ENCODE data around the gene SERPINA4. TPM values are rescaled to one million over a fixed set of nuclear protein-coding genes. Genes with fewer than 3 reads are reported as not detected.

SERPINA4 gene
- total RNA-seq, 1 experiment from 2014 or later: not detected

DNA sequence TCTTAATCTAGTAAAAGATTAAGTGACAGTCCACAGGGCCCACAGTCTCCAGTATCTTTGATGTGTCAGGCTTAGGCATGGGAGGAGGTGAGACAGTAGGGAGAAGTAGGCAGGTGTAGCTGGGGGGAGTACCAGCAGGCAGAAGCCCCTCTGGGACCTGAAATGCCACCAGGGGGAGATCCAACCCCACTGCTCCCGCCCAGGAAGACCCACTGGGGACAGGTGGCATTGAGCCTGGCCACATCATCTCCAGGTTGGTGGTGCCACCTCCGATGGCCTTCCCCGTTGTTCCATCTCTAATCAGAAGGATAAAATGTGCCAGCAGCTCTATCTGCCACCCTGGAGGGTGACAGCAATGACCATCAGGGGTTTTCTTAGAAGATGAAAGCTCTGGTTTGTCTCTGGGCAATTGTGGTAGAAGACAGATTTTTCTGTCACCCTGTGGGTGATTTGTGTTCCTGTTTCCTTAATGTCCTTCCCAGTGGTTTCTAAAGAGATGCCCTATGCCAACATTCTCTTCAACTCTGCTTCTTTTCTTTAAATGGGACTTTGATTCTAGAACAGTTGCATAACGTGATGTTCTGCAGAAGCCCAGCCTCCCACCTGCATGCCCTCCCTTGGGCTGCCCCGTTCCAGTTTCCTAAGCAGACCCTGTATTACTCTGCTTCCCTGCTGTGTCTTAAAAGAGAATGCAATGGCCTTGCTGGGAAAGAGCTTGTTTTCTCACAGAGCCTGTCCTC lies 39.7 kb upstream of the SERPINA4 start:
- Histone ChIP-seq H4K5ac (ENCODE audit: insufficient read length, low read depth, low read length) (no peak overlapping the region), H3K14ac (ENCODE audit: insufficient read depth, low read length) (no peak overlapping the region), H3K4ac (ENCODE audit: low read depth, low read length) (no peak overlapping the region), H2BK20ac (ENCODE audit: low read depth, low read length, poor library complexity, severe bottlenecking) (no peak overlapping the region), H2BK120ac (ENCODE audit: low read depth, low read length, poor library complexity, severe bottlenecking) (no peak overlapping the region), H3K9me3 (ENCODE audit: control insufficient read depth, low read depth, low read length) (no peaks in the 10 kb centered on the region), H3K9ac (ENCODE audit: extremely low read depth, insufficient read length, low read length) (no peak overlapping the region), H3K27ac (ENCODE audit: insufficient read length, low read depth, low read length) (no peak overlapping the region), H3K4me2 (ENCODE audit: insufficient read depth, insufficient read length, low read length) (no peak overlapping the region), H3K79me2 (ENCODE audit: insufficient read depth, low read length) (no peaks in the 10 kb centered on the region), H2BK12ac (ENCODE audit: insufficient read length, low read depth, low read length) (no peak overlapping the region), H2BK15ac (ENCODE audit: low read depth, low read length) (no peak overlapping the region), H3K23ac (ENCODE audit: insufficient read length, low read depth, low read length) (no peak overlapping the region), H3K4me1 (ENCODE audit: insufficient read depth, low read length) (peaks cover 8% of the 10 kb centered on the region; the same call in 1 of the 2 replicates), H3K56ac (ENCODE audit: insufficient read length, low read depth, low read length) (no peak overlapping the region), H3K18ac (ENCODE audit: insufficient read length, low read depth, low read length) (no peak overlapping the region), H3K79me1 (ENCODE audit: insufficient read depth, low read depth, low read length, poor library complexity, severe bottlenecking) (no peaks in the 10 kb centered on the region), H3K27me3 (ENCODE audit: insufficient read depth, low read length) (no peaks in the 10 kb centered on the region), H3K23me2 (ENCODE audit: insufficient read length, low read depth, low read length, poor library complexity, severe bottlenecking) (no peaks in the 10 kb centered on the region), H4K8ac (replicated peaks; ENCODE audit: insufficient read length, low read depth, low read length) (no peak overlapping the region), H2AFZ (ENCODE audit: low read length) (no peak overlapping the region), H3T11ph (ENCODE audit: low read length) (no peak overlapping the region), H2BK5ac (ENCODE audit: insufficient read length, low read length) (no peak overlapping the region), H4K20me1 (ENCODE audit: control insufficient read depth, insufficient read depth, insufficient read length) (no peaks in the 10 kb centered on the region), H4K91ac (ENCODE audit: insufficient read length, low read depth, low read length) (no peak overlapping the region), H2AK5ac (ENCODE audit: insufficient read length, low read length) (no peak overlapping the region)
- DNase-seq: no peak
- peaks cover 9 to 11% of the 10 kb centered on the region in 2 experiments for H3K9me3 Mint-ChIP-seq
- no CpG with 5 or more reads among the region's 5 CpGs for WGBS (ENCODE audit: extremely low coverage, insufficient read length, low lambda C conversion rate)
- H3K27me3 Mint-ChIP-seq (ENCODE audit: low read depth): peaks cover 11% of the 10 kb centered on the region
- peaks cover 0 to 15% (median 2%) of the 10 kb centered on the region in 3 experiments; a peak in 3 of 7 replicates for H3K36me3 Mint-ChIP-seq (ENCODE audit: insufficient read depth in 1 of 3, low read depth in 3 of 3)
- peaks cover 14 to 21% of the 10 kb centered on the region in 2 experiments for H3K4me1 Mint-ChIP-seq
- TF ChIP-seq, protein P1, sequence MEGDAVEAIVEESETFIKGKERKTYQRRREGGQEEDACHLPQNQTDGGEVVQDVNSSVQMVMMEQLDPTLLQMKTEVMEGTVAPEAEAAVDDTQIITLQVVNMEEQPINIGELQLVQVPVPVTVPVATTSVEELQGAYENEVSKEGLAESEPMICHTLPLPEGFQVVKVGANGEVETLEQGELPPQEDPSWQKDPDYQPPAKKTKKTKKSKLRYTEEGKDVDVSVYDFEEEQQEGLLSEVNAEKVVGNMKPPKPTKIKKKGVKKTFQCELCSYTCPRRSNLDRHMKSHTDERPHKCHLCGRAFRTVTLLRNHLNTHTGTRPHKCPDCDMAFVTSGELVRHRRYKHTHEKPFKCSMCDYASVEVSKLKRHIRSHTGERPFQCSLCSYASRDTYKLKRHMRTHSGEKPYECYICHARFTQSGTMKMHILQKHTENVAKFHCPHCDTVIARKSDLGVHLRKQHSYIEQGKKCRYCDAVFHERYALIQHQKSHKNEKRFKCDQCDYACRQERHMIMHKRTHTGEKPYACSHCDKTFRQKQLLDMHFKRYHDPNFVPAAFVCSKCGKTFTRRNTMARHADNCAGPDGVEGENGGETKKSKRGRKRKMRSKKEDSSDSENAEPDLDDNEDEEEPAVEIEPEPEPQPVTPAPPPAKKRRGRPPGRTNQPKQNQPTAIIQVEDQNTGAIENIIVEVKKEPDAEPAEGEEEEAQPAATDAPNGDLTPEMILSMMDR (conservative IDR thresholded peaks at IDR 0.05): no peak; the same call in 2 of the 3 replicates
- no peak overlapping the region for H3K27ac Mint-ChIP-seq
- no peak overlapping the region for H3K4me3 Mint-ChIP-seq

Data from H9 (cell line).